OCI-M1 (cell line): ENCODE results near the gene PJA2.

Source experiments
- DNase-seq: peaks from one replicate; lab custom pipeline; 2025; lab: John Stamatoyannopoulos, UW

The PJA2 gene

DNA sequence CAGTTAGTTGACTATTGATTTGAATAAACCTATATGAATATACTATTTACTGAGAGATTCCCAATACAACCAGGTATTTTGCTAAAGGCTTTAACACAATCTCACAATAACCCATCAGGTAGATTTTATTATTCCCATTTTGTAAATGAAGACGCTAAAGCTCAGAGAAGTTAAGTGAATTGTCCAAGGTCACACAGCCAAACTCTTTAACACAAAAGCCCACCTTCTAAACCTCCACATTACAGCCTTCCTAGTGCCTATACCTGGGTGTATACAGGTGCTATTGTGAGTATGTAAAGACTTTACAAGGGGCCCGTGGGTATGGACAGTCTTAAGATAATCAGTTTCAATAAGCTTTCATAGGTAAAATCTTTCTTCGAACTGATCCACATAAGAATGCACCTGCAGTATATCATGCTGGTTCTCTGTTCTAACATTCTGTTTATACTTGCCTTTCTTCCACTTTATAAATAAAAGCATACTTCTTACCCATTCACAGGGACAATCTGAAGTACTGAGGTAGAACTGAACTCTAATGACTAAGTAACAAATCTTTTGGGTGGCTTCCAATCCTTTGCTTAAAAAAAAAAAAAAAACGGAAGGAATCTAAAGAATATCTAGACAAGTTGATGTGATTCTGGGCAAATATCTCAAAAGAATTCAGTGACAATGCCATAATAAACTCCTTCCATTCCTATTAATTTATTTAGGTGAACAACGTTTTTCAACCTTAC, 59.1 kb downstream of the PJA2 start:
- no peak for DNase-seq

DNA sequence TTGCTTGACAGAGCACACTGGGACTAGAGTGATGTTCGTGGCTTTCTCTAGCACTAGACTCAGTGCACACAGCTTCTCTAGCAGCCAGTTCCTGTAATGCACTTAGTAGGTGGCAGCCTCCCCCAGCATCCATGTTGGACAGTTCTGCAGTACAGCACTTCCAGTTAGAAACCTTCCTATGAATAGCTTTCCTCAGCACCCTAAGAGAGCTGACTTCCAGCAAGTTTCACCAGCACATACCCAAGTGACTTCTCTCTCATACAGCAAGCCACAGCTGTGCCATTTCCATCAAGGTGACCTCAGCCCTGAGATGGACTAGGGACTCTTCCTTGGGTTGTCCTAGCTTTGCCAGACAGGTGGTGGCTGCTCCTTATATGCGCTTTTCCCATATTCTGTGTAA, 60.4 kb downstream of the PJA2 start:
- DNase-seq: no peak

DNA sequence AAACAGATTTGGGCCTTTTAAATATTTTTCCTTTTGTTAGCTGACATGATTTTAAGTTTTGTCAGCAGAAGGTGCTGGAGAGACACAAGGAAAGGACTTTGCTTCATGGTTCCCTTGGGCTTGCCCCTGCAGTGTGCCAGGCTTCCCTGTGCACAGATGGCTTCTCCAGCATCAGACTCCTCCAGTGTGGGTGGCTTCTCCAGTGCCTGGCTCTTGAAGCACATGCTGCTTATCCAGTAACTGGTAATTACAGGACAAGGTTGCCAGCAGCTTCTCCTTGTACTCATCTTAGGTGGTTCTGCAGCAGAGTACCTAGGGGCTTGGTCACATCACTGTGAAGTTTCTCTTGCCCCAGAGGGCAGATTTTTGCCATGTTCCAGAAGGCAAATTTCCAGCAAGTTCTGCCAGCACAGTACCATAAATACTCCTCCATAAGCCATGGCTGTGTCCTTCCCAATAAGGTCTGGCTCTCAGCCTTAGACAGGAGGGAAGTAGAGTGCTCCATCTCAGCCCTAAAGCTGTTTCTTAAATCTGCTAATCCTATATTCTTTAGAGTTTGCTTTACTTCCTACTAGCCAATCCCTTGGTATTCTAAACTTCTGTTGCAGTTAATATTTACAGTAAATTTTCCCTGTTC, 62.4 kb downstream of the PJA2 start:
- no peak for DNase-seq

GRCh38 chr5:109345699-109346098, 64.1 kb downstream of the PJA2 start:
- no peak for DNase-seq

GRCh38 chr5:109340351-109340750, 69.4 kb downstream of the PJA2 start:
- no peak for DNase-seq

GRCh38 chr5:109335114-109335513, 74.7 kb downstream of the PJA2 start:
- no peak for DNase-seq

GRCh38 chr5:109334056-109334455, 75.7 kb downstream of the PJA2 start:
- DNase-seq: no peak

GRCh38 chr5:109329333-109330237, 80.2 kb downstream of the PJA2 start:
- DNase-seq: no peak

DNA sequence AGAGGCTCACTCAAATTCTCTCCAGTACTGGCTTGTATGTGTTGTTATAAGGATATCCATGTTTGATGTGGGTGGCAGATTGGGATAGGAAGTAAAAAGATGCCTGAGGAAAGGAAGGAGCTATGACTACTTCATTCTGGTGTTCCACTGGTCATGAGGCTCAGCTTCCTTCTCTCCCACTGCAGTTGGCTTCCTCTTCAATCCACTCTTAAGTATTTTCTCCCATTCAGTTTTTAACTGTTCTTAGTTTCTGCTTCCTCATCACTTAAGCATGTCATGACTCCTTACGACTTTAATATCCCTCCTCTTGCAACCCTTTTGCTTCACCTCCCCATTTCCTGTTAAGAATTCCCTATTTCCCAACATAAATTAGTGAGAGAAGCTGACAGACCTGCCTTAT, 81.1 kb downstream of the PJA2 start:
- DNase-seq: no peak

DNA sequence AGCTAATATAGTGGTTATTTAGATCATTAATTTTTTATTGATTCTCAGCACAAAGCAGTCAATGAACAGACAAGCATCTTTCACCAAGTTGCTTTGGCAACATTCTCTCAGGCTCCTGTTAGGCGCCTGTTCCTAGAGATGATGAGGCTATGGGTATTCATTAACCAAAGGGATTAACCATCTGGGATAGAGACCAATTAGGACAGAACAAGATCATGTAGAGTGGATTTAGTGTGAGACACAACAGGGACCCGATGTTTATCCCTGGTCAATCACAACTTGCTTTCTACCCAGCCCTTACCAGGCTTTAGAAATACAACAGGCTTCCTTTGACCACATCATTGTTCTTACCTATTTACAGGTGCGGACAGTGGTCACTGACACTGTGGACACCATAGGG, 82.2 kb downstream of the PJA2 start:
- no peak for DNase-seq

GRCh38 chr5:109326919-109327318, 82.9 kb downstream of the PJA2 start:
- no peak for DNase-seq

DNA sequence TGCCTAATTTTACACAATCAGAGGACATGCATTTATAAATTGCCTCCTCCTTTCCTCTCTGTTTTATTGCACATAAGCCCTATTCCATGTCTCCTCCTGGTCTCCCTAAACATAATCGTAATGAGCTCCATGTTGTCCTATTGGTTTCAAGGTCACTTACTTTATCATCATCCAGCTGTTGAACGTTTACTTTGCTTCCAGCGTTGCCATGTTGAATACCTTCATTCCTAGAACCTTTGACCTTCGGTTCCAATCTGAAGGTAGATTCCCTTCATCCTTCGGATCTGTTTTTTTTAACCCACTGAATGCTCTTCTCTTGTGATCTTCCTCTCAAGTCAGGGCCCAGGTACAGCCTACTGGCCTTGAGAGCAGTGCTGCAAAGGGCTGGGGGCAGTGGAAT, 84.3 kb downstream of the PJA2 start:
- DNase-seq: no peak

DNA sequence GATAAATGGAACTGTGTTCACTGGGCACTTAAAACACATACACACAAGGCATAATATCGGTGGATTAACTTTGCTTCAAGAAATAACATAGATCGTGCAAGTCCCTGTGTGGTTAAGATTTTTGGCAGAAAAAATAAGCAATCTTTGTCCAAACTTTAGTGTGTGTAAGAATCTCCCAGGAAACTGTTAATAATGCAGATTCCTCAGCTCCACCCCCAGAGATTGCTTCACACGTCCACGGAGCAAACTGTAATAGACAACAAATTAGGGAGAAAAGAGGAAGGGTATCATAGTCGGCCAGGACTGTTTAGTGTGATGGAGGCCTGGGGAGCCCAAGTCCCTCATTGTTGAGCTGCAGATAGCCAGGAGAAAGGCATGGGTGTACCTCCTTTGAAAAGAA, 84.8 kb downstream of the PJA2 start:
- DNase-seq: no peak

DNA sequence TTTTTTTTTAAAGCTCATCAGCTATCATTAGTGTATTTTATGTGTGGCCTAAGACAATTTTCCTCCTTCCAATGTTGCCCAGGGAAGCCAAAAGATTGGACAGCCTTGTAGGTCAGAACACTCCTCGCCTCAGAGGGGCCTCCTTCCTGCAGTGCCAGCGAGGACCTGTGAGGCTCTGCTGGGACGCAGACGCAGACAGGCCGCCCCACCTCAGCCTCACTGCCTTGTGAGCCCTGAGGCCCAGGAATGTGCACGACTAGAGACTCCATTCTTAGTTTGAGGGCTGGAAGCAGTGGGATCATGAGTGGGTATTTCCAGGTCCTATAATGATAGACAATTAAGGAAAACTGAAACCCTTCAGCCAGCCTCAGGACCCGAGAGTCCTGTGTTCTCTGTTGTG, 85.4 kb downstream of the PJA2 start:
- DNase-seq: no peak

GRCh38 chr5:109322694-109323093, 87.1 kb downstream of the PJA2 start:
- DNase-seq: no peak

GRCh38 chr5:109319351-109319750, 90.4 kb downstream of the PJA2 start:
- DNase-seq: no peak

- peak; percentile 17 for DNase-seq
Observed at GRCh38 chr5:109318455-109319108, 91.2 kb downstream of the PJA2 start.

- no peak for DNase-seq
Observed at GRCh38 chr5:109316634-109317033, 93.1 kb downstream of the PJA2 start.

GRCh38 chr5:109315245-109315644, 94.5 kb downstream of the PJA2 start:
- no peak for DNase-seq

DNA sequence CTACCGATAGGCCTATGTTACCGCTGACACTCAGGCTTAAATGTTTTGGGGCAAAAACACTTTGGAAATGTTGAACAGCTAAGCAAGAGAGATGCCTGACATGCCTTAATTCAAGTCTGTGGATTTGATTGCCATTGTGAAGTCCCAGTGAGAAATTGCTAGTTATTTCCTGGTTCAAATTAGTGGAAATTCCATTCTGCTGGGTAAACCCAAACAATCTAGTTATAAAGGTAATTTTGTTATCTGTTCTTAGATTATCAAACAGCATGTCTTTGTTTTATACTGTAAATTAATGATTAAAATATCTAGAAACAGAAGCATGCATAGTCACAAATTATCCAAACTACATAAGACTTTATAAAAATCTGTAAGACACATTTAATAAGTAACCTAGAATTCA, 96.6 kb downstream of the PJA2 start:
- no peak for DNase-seq

DNA sequence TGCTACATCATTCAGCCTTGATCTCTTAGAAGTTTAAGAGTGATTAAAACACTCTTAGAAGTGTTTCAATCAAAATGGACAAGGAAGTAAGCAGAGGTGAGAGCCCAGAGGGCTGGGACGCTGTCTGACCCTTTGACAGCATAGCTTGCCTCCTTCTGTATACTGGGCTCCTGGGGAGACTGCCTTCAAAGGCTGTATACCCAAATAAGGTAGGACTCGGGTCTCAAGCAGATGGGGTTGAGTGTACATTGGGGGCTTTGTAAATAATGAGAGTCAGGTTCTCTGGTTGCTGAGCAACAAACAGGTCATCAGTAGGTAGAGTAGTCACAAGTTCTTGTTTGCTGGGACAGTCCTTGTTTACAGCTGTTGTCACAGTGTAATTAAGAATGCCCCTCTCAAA, 97.1 kb downstream of the PJA2 start:
- no peak for DNase-seq

DNA sequence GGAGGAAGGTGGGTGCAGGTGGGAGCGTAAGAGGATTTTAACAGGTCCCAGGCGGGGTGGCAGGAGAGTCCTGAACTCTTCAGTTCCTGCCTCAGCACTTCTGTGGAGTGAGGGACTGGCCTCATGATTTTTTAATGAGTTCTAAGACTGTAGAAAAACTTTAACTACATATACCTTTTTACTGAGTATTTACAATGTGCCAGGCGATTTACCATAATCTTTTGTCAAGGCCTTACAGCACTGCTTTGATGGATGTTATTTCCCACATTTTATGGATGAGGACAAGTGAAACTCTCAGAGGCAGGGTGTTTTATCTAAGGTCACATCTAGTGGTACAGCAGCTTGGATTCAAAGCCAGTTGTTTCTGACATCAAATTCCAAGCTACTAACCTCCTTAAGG, 99.5 kb downstream of the PJA2 start:
- no peak for DNase-seq
